Loucy (cell line): Measurements from ENCODE around the gene PIGS.

Experiments used
- H2AFZ ChIP-seq: fragments of 200-600 bp; sonication (generic); 2 replicates; pipeline ENCODE4 v1.6.0; 2016; ENCODE audit warnings: antibody characterized with exemption, mild to moderate bottlenecking, low read length, moderate library complexity
- H3F3A ChIP-seq: fragments of 200-600 bp; 2 replicates; pipeline ENCODE4 v1.6.0; 2016; ENCODE audit warnings: antibody characterized with exemption, low read depth, mild to moderate bottlenecking
- H3K27me3 ChIP-seq: fragments of 200-600 bp; sonication (generic); 2 replicates; pipeline ENCODE4 v1.6.1; 2014; ENCODE audit warnings: low read length, mild to moderate bottlenecking; ENCODE audit not compliant: insufficient read depth, poor library complexity, severe bottlenecking
- H3K36me3 ChIP-seq: fragments of 200-600 bp; sonication (generic); 2 replicates; pipeline ENCODE4 v1.6.1; 2016; ENCODE audit warnings: low read length; ENCODE audit not compliant: insufficient read depth
- H3K4me1 ChIP-seq: fragments of 200-600 bp; sonication (generic); 2 replicates; pipeline ENCODE4 v1.5.1; 2014; ENCODE audit warnings: low read length, mild to moderate bottlenecking; ENCODE audit not compliant: insufficient read depth, poor library complexity, severe bottlenecking
- H3K4me2 ChIP-seq: fragments of 200-600 bp; sonication (generic); 2 replicates; pipeline ENCODE4 v1.6.0; 2014; ENCODE audit warnings: antibody characterized with exemption, low read length, low read depth, mild to moderate bottlenecking; ENCODE audit not compliant: poor library complexity, severe bottlenecking
- H3K4me3 ChIP-seq: fragments of 200-600 bp; sonication (generic); 2 replicates; pipeline ENCODE4 v1.5.1; 2014; ENCODE audit warnings: low read length, mild to moderate bottlenecking, mixed read lengths; ENCODE audit not compliant: poor library complexity, severe bottlenecking
- H3K79me2 ChIP-seq: fragments of 200-600 bp; sonication (generic); 2 replicates; pipeline ENCODE4 v1.6.1; 2014; ENCODE audit warnings: low read length; ENCODE audit not compliant: insufficient read depth
- H3K9ac ChIP-seq: fragments of 200-600 bp; sonication (generic); 2 replicates; pipeline ENCODE4 v1.6.0; 2014; ENCODE audit warnings: mild to moderate bottlenecking, low read depth, low read length, moderate library complexity; ENCODE audit not compliant: poor library complexity, severe bottlenecking
- H3K9me2 ChIP-seq: fragments of 200-600 bp; sonication (generic); replicated peaks from 2 replicates; pipeline ENCODE4 v1.6.1; 2016; ENCODE audit warnings: low read depth, low read length, mixed read lengths
- H3K9me3 ChIP-seq: fragments of 200-600 bp; sonication (generic); 2 replicates; pipeline ENCODE4 v1.6.1; 2014; ENCODE audit warnings: mild to moderate bottlenecking, antibody characterized with exemption, low read length, low read depth; ENCODE audit not compliant: insufficient read depth
- H4K20me1 ChIP-seq: fragments of 200-600 bp; sonication (generic); 2 replicates; pipeline ENCODE4 v1.6.0; 2014; ENCODE audit warnings: antibody characterized with exemption, low read length, mild to moderate bottlenecking; ENCODE audit not compliant: insufficient read depth, poor library complexity, severe bottlenecking
- EZH2phosphoT487 ChIP-seq: fragments of 200-600 bp; IDR thresholded peaks from 2 replicates; pipeline ENCODE4 v1.6.1; 2018; ENCODE audit warnings: antibody characterized with exemption, mild to moderate bottlenecking, moderate library complexity, borderline replicate concordance
- TF ChIP-seq, protein P1 (sequence below): fragments of 200-600 bp; sonication (generic); conservative IDR thresholded peaks from 2 replicates; pipeline ENCODE4 v1.5.1; 2014; ENCODE audit warnings: mild to moderate bottlenecking, antibody characterized with exemption, low read length

The PIGS gene

DNA sequence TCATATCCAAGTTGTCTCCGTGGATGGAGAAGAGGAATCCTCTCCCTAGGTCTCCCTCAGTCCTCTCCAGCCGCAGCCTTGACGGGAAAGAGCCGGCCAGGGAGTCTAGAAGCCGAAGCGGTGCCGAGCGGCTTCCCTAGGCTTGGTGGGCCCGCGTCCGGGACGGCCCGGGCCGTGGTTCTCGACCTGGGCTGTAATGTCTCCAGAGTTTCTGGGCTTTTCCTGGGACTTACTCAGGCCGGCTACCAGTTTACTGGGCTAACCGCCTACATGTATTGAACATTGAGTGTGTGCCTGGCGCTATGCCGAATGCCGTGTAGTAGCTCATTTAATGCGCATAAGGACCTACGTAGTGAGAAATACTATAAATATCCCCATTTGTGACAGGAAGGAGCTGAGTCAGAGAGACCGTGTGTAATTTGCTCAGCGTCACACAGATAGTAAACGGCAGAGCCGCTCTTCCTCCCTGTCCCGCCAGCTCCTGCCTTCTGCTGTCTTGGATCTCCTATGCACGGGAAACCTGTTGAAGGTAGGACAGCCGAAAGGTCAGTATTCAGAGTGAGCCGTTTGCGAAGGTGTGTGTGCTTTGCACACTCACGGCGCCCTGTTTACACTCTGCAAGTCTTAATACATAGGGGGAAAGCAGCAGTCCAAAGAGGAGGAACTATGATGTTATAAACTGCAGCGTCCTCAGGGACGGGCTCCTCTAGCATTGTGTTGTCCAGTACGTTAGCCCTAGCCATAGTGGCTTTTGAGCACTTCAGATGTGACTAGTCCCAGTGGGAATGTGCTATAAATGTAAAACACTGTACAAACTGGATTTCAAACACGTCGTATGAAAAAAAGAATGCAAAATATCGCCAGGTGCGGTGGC lies 28.2 kb upstream of the PIGS start:
- H3K9ac ChIP-seq = peak overlapping the region; percentile 95
- H3K4me1 ChIP-seq = peaks cover 19% of the 10 kb centered on the region
- H4K20me1 ChIP-seq = no peaks in the 10 kb centered on the region
- H3K36me3 ChIP-seq = no peaks in the 10 kb centered on the region
- TF ChIP-seq, protein P1, sequence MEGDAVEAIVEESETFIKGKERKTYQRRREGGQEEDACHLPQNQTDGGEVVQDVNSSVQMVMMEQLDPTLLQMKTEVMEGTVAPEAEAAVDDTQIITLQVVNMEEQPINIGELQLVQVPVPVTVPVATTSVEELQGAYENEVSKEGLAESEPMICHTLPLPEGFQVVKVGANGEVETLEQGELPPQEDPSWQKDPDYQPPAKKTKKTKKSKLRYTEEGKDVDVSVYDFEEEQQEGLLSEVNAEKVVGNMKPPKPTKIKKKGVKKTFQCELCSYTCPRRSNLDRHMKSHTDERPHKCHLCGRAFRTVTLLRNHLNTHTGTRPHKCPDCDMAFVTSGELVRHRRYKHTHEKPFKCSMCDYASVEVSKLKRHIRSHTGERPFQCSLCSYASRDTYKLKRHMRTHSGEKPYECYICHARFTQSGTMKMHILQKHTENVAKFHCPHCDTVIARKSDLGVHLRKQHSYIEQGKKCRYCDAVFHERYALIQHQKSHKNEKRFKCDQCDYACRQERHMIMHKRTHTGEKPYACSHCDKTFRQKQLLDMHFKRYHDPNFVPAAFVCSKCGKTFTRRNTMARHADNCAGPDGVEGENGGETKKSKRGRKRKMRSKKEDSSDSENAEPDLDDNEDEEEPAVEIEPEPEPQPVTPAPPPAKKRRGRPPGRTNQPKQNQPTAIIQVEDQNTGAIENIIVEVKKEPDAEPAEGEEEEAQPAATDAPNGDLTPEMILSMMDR = no peak
- no peak for TF ChIP-seq EZH2phosphoT487
- H3K4me2 ChIP-seq = peak overlapping the region; percentile 93
- H3K27me3 ChIP-seq = no peaks in the 10 kb centered on the region
- H3K4me3 ChIP-seq = peak overlapping the region; percentile 95
- no peaks in the 10 kb centered on the region for H3K9me3 ChIP-seq
- peak overlapping the region; percentile 68 for H2AFZ ChIP-seq
- H3K9me2 ChIP-seq = no peaks in the 10 kb centered on the region
- no peaks in the 10 kb centered on the region for H3F3A ChIP-seq
- peaks cover 38% of the 10 kb centered on the region for H3K79me2 ChIP-seq

DNA sequence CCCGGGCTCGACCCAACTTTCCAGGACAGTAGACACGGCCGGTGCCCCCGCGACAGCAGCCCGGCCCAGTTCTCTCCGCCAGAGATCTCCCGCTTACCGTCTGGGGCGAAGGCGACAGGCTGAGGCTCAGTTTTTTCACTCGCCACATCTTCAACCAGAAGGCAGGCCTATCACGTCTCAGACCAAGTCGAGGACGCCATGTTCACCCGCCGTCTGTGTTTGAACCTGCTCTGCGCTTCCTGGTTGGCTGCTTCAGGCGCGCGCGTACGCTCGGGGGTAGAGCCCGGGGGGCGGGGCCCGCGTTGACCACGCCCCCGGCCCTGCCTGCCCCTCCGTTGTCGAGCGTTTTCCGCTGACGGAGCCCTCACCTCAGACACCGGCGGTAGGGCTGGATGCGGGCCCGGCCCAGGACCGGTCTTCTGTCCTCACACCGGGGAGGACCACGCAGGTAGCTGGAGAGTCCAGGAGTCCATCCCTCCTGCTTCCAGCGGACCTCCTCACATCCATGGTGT lies 27.5 kb upstream of the PIGS start, which contains the start of gene SPAG5:
Gene SPAG5, minus strand, starts transcription at position 227 of the 512 bp plus-strand sequence. Its CDS starts 79 bp downstream, at position 148.
- Histone ChIP-seq H2AFZ (peak within 1 kb of the TSS; percentile 83), H3K27me3 (no peaks in the 10 kb centered on the region), H3K9me3 (no peaks in the 10 kb centered on the region), H3K4me1 (peaks cover 21% of the 10 kb centered on the region), H3K9ac (peak within 1 kb of the TSS; percentile 95), H3K79me2 (peaks cover 43% of the 10 kb centered on the region), H3K4me2 (peak within 1 kb of the TSS; percentile 93), H3K4me3 (peak within 1 kb of the TSS; percentile 95), H4K20me1 (no peaks in the 10 kb centered on the region), H3F3A (no peaks in the 10 kb centered on the region), H3K9me2 (no peaks in the 10 kb centered on the region), H3K36me3 (no peaks in the 10 kb centered on the region)
- TF ChIP-seq, protein P1 = no peak
- no peak for TF ChIP-seq EZH2phosphoT487

DNA sequence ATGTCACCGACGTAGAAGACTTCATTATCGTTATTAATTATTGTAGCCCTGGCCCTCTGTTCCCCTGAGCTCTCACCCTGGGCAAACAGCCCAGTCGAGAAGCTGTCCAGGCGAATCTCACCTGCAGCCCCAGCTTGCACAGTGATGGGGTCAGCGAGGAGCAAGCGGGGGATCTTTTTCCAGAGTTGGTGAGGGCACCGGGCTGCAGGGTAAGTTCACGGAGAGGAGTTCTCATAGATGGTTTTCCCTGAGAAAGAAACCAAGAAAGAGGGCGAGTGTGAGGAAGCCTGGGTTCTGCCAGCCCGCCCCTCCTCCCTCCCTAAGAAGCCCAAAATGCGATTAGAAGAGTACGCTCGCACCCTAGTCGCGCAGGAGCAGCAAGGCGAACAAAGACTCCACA lies 27.1 kb upstream of the PIGS start:
- Histone ChIP-seq H4K20me1 (no peaks in the 10 kb centered on the region), H3K79me2 (peaks cover 45% of the 10 kb centered on the region), H3K4me2 (peak overlapping the region; percentile 93), H3K9me3 (no peaks in the 10 kb centered on the region), H3F3A (no peaks in the 10 kb centered on the region), H3K9ac (peak overlapping the region; percentile 95), H3K4me1 (peaks cover 21% of the 10 kb centered on the region), H3K9me2 (no peaks in the 10 kb centered on the region), H3K4me3 (peak overlapping the region; percentile 95), H3K36me3 (0 out of 2 replicates have a peak, but pooled peaks cover under 1% of the 10 kb centered on the region), H2AFZ (peak overlapping the region; percentile 83), H3K27me3 (no peaks in the 10 kb centered on the region)
- TF ChIP-seq, protein P1 = no peak
- TF ChIP-seq EZH2phosphoT487 = no peak
